Endothelial cell of coronary artery (primary cell): Measurements from ENCODE around the gene DYTN. TPM values are rescaled to one million over a fixed set of nuclear protein-coding genes. Genes with fewer than 3 reads are reported as not detected.

Experiments
- total RNA-seq: library from RNA; depleted of rRNA; stranded (reverse); fragments of >200 nt; gene quantifications from 2 replicates; pipeline ENCODE4 v1.2.3, GENCODE V29; 2014

DYTN gene
- total RNA-seq = not detected in 2 replicates

GRCh38 chr2:206718296-206718695, at the start of gene DYTN:
Gene DYTN, minus strand, starts transcription at chr2:206718396. Its CDS starts 117 bp downstream, at chr2:206718279.

GRCh38 chr2:206765242-206766056, 47.3 kb upstream of the DYTN start, which contains the start of the genes FASTKD2 and MDH1B:
Gene FASTKD2, plus strand, starts transcription at chr2:206765606. Its CDS starts 1,088 bp downstream, at chr2:206766694.
Gene MDH1B, minus strand, starts transcription at chr2:206765328. Its CDS starts 57 bp downstream, at chr2:206765271.

GRCh38 chr2:206642075-206643025, 75.8 kb downstream of the DYTN start, which contains the start of gene FAM237A:
Gene FAM237A, plus strand, starts transcription at chr2:206642487. Its CDS starts 1,750 bp downstream, at chr2:206644237.

Other genes starting within 250 kb of the DYTN start
- gene FAM237A, start 75.9 kb downstream of the DYTN start, total RNA-seq = not detected in 2 replicates
- 0.28 and 0.72 TPM in 2 replicates for gene MDH1B, start 46.9 kb upstream of the DYTN start, total RNA-seq
- 41.6 and 43.5 TPM in 2 replicates for gene FASTKD2, start 47.2 kb upstream of the DYTN start, total RNA-seq
- not detected in 2 replicates for gene CPO, start 221.1 kb upstream of the DYTN start, total RNA-seq